Mononuclear cell (primary cell): ENCODE results near the gene CDKAL1. TPM values are rescaled to one million over a fixed set of nuclear protein-coding genes. Genes with fewer than 3 reads are reported as not detected.

Source experiments
- H3K27me3 ChIP-seq: 2 replicates; pipeline ENCODE4 v1.6.0; 2011; ENCODE audit warnings: low read length, control low read depth; ENCODE audit not compliant: insufficient read depth
- H3K4me1 ChIP-seq: 2 replicates; pipeline ENCODE4 v1.5.1; 2011; ENCODE audit warnings: mild to moderate bottlenecking, low read length, control low read depth; ENCODE audit not compliant: insufficient read depth
- H3K4me3 ChIP-seq: 2 replicates; pipeline ENCODE4 v1.5.1; 2011; ENCODE audit warnings: mild to moderate bottlenecking, low read length, moderate library complexity
- H3K9me3 ChIP-seq: 2 replicates; pipeline ENCODE4 v1.5.1; 2011; ENCODE audit warnings: low read depth, mild to moderate bottlenecking, control low read depth, low read length
- total RNA-seq: library from RNA; depleted of rRNA; stranded (reverse); fragments of >200 nt; gene quantifications from one replicate; pipeline ENCODE4 v1.2.3, GENCODE V29; 2012

Gene CDKAL1
- total RNA-seq, 1 donor = 26.6 TPM

DNA sequence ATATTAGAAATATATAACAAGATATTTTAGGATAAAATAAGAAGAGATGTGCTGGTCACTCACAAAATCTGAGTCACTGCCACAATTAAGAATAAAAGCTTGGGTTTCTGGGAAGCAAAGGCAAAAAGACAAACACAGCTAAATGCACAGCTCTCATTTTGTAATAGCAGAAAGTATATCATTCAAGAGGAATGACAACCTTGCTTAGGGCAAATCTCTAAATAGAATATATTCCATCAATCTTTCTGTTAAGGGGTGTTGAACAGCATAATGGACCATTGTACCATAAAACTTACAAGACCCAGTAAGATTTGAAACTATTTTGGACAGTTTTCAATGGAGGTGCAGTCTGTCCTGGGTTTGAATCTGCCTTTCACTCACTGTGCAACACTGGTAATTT is 594.3 kb downstream of the CDKAL1 start:
- no peak overlapping the region for H3K4me3 ChIP-seq
- H3K4me1 ChIP-seq = no peaks in the 10 kb centered on the region
- H3K9me3 ChIP-seq = no peaks in the 10 kb centered on the region
- H3K27me3 ChIP-seq = no peaks in the 10 kb centered on the region

GRCh38 chr6:21131406-21131805 is 597.1 kb downstream of the CDKAL1 start:
- H3K4me1 ChIP-seq = no peaks in the 10 kb centered on the region
- no peak overlapping the region for H3K4me3 ChIP-seq
- H3K27me3 ChIP-seq = no peaks in the 10 kb centered on the region
- no peaks in the 10 kb centered on the region for H3K9me3 ChIP-seq

- H3K4me1 ChIP-seq = no peaks in the 10 kb centered on the region
- no peaks in the 10 kb centered on the region for H3K27me3 ChIP-seq
- H3K4me3 ChIP-seq = no peak overlapping the region
- H3K9me3 ChIP-seq = no peaks in the 10 kb centered on the region
Observed at GRCh38 chr6:21132446-21132845, 598.2 kb downstream of the CDKAL1 start.

- no peak overlapping the region for H3K4me3 ChIP-seq
Observed at GRCh38 chr6:21132856-21133838, 598.9 kb downstream of the CDKAL1 start.

DNA sequence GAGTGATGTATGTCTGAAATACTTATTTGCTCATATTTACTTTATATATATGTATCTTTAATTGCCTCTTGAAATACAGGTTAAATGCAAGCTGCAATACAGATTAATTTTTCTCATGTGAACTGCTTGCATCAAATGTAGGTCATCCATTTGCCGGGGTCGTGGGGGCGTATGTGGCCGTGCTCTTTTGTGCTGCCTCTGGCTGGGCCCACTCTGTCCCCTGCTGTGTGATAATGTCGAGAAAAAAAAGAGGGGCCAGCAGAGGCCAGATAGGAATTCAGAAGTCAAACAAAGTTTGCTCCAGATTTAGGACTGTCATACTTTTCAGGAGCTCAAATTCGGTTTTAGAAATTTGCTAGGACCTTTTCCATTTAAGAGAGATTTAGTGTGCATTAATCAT is 599.6 kb downstream of the CDKAL1 start:
- no peaks in the 10 kb centered on the region for H3K27me3 ChIP-seq
- H3K9me3 ChIP-seq = no peaks in the 10 kb centered on the region
- no peaks in the 10 kb centered on the region for H3K4me1 ChIP-seq
- H3K4me3 ChIP-seq = no peak overlapping the region

More at GRCh38 chr6:21132856-21133838, 598.9 kb downstream of the CDKAL1 start:
- Histone ChIP-seq H3K4me1 (no peaks in the 10 kb centered on the region), H3K9me3 (no peaks in the 10 kb centered on the region), H3K27me3 (no peaks in the 10 kb centered on the region)

- Histone ChIP-seq H3K4me3 (no peak overlapping the region), H3K27me3 (no peaks in the 10 kb centered on the region), H3K4me1 (no peaks in the 10 kb centered on the region), H3K9me3 (no peaks in the 10 kb centered on the region)
Observed at GRCh38 chr6:21134356-21134755, 600.1 kb downstream of the CDKAL1 start.

DNA sequence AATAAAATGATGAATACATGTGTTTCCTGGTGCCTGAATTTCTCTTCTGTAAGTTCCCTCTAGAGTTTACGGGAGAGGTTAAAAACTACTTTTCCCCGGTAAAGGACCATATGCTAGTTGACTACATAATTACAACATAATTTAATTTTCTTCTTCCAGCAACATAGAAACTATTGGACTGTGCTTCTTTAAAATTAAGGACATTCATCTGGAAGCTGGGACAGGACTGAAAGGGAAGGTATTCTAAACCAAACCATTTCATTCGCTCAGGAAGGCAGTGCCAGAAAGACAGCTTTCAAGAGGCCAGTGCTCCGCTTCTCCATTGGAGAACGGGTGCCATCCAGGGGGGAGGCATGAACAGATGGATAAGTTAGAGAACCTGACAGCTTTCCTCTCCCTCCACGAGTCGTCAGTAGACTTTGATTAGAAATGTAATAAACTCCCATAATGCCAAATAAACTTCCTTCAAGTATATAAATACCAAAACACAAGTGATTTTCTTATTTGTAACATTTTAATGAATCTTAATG is 601.3 kb downstream of the CDKAL1 start:
- no peak overlapping the region for H3K4me3 ChIP-seq
- no peaks in the 10 kb centered on the region for H3K4me1 ChIP-seq
- H3K27me3 ChIP-seq = no peaks in the 10 kb centered on the region
- no peaks in the 10 kb centered on the region for H3K9me3 ChIP-seq

- Histone ChIP-seq H3K4me1 (no peaks in the 10 kb centered on the region), H3K27me3 (no peaks in the 10 kb centered on the region), H3K9me3 (no peaks in the 10 kb centered on the region), H3K4me3 (no peak overlapping the region)
Observed at GRCh38 chr6:21137700-21138335, 603.6 kb downstream of the CDKAL1 start.

- H3K27me3 ChIP-seq = no peaks in the 10 kb centered on the region
- no peak overlapping the region for H3K4me3 ChIP-seq
- H3K4me1 ChIP-seq = no peaks in the 10 kb centered on the region
- no peaks in the 10 kb centered on the region for H3K9me3 ChIP-seq
Observed at GRCh38 chr6:21138336-21139069, 604.2 kb downstream of the CDKAL1 start.

- Histone ChIP-seq H3K4me3 (no peak overlapping the region), H3K9me3 (no peaks in the 10 kb centered on the region), H3K4me1 (no peaks in the 10 kb centered on the region), H3K27me3 (no peaks in the 10 kb centered on the region)
Observed at GRCh38 chr6:21140966-21141365, 606.7 kb downstream of the CDKAL1 start.

DNA sequence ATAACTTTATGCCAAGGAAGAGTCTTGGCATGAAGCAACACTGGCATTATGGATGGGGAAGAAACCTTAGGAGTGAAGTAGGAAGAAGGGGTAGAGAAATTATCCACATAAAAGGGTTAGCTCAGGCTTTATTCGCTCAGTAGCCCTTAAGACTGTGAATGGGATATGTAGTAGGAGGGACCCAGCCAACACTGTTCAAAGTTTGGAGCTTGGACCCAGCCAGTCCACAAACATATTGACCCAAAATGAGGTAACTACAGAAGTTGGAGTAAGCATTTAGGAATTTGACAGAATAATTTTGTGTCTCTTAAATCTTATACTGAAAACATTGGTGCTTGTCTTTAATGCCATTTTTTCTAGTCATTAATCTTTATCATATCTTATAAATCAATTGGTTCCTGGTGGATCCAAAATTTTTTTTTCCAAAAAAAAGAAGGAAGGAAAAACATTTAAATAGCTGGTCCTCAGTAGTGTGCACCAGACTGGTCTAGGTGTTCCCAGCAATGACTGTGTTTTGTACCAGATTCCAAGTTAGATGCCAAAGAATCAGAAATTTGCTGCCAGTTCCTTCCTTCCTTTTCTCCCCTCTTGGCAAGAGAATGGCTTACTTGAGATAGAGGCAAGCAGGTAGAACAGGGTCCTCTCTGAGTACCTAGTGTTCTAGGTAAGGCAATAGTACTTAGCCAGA is 607.5 kb downstream of the CDKAL1 start:
- H3K4me3 ChIP-seq = no peak overlapping the region
- no peaks in the 10 kb centered on the region for H3K4me1 ChIP-seq

DNA sequence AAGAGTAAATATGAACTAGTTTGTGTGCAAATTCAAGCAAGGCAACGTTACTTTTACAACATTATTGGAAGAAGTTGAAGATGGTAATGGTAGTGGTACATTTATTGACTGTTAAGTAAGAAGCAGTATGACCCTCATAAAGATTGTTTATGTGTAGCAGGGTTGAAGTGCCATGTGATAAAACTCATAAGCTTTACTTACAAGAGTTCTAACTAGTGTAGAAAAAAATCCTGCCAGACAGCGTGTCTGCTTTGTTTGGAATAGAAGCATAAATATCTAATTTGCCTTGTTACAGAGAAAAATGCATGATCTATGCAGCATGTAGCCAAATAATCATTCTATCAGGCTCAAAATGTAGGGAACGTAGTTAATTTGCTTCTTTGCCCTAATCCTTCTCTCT is 608.5 kb downstream of the CDKAL1 start:
- Histone ChIP-seq H3K4me1 (no peaks in the 10 kb centered on the region), H3K9me3 (no peaks in the 10 kb centered on the region), H3K4me3 (no peak overlapping the region), H3K27me3 (no peaks in the 10 kb centered on the region)

More for the DNA sequence above, 607.5 kb downstream of the CDKAL1 start:
- Histone ChIP-seq H3K27me3 (no peaks in the 10 kb centered on the region), H3K9me3 (no peaks in the 10 kb centered on the region)

GRCh38 chr6:21143645-21144044 is 609.4 kb downstream of the CDKAL1 start:
- H3K27me3 ChIP-seq = no peaks in the 10 kb centered on the region

DNA sequence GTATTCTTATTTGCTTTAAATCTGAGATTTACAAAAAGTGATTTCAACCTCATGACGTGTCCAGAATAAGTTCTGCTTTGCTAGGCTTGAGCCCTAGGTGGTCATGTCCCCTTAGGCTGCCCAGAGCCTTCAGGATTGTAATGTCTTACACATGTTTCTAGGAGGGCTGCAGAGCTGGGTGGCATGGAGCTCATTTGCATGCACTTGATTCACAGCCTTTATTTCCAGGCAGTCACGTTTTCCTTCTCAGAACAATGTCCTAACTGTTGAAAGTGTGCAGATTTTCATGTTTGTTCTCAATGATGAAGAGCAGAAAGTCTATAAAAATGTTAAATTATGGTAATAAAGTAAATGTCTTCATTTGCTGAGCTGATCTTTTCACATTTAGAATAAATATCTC is 610.7 kb downstream of the CDKAL1 start:
- Histone ChIP-seq H3K27me3 (no peaks in the 10 kb centered on the region), H3K4me3 (no peak overlapping the region), H3K4me1 (no peaks in the 10 kb centered on the region), H3K9me3 (no peaks in the 10 kb centered on the region)

More at GRCh38 chr6:21143645-21144044, 609.4 kb downstream of the CDKAL1 start:
- no peaks in the 10 kb centered on the region for H3K4me1 ChIP-seq
- H3K4me3 ChIP-seq = no peak overlapping the region
- no peaks in the 10 kb centered on the region for H3K9me3 ChIP-seq
